22Rv1 (cell line): ENCODE results near the gene MLLT10.
A peak's percentile ranks its signal among the peaks of the same experiment; 100 is the strongest.

Experiments
- H3K27ac ChIP-seq: fragments of 450-650 bp; 2 replicates; pipeline ENCODE4 v1.5.1; 2017
- ZFX ChIP-seq: fragments of 450-650 bp; IDR thresholded peaks from 2 replicates; pipeline ENCODE4 v1.6.1; 2017; ENCODE audit warnings: antibody characterized with exemption, borderline replicate concordance
- TF ChIP-seq, protein P1 (sequence below): fragments of 450-650 bp; IDR thresholded peaks from 2 replicates; pipeline ENCODE4 v1.5.1; 2017; ENCODE audit warnings: mild to moderate bottlenecking

MLLT10 gene

DNA sequence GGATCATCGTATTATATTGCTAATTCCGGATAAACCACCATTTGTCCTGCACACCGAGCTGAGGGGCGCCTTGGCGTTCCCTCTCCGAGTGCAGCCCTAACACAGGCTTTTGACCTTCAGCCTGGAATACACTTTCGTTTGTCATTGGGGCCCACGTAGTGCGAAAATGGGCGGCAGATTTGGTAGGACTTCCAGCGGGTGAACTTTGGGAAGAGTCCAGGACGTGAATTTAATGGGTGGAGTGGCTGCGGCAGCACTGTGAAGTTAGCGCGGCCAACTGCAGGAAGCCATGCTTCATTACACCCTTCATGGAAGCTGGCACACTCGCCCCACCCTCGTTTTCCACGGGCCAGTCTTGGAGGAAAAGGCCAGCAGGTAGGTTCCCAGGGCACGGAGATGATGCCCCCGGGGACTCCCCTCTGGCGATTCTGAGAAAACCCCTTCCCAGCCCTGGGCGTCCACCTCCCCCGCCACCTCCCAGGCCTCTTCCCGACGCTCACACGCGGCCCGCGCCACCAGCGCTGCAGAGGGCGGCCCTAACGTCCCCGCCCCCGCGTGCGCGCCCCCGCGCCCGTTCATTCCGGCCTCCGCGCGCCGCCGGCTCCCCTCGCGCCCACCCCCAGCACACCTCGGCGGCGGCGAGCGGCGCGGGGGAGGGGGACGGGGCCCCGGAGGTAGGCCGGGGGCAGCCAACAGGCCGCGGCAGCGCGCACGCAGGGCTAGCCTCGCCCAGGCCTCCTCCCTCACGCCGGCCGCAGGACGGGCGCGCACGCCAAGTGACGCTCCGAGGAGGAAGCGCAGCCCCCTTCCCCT is at the start of gene MLLT10:
MLLT10 (plus strand) TSS at position 766 of the 813 bp plus-strand sequence. CDS start 413 bp downstream, outside the sequence.
- peak within 1 kb of the TSS; percentile 99 for H3K27ac ChIP-seq
- TF ChIP-seq, protein P1, sequence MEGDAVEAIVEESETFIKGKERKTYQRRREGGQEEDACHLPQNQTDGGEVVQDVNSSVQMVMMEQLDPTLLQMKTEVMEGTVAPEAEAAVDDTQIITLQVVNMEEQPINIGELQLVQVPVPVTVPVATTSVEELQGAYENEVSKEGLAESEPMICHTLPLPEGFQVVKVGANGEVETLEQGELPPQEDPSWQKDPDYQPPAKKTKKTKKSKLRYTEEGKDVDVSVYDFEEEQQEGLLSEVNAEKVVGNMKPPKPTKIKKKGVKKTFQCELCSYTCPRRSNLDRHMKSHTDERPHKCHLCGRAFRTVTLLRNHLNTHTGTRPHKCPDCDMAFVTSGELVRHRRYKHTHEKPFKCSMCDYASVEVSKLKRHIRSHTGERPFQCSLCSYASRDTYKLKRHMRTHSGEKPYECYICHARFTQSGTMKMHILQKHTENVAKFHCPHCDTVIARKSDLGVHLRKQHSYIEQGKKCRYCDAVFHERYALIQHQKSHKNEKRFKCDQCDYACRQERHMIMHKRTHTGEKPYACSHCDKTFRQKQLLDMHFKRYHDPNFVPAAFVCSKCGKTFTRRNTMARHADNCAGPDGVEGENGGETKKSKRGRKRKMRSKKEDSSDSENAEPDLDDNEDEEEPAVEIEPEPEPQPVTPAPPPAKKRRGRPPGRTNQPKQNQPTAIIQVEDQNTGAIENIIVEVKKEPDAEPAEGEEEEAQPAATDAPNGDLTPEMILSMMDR: no peak
- TF ChIP-seq ZFX: no peak

DNA sequence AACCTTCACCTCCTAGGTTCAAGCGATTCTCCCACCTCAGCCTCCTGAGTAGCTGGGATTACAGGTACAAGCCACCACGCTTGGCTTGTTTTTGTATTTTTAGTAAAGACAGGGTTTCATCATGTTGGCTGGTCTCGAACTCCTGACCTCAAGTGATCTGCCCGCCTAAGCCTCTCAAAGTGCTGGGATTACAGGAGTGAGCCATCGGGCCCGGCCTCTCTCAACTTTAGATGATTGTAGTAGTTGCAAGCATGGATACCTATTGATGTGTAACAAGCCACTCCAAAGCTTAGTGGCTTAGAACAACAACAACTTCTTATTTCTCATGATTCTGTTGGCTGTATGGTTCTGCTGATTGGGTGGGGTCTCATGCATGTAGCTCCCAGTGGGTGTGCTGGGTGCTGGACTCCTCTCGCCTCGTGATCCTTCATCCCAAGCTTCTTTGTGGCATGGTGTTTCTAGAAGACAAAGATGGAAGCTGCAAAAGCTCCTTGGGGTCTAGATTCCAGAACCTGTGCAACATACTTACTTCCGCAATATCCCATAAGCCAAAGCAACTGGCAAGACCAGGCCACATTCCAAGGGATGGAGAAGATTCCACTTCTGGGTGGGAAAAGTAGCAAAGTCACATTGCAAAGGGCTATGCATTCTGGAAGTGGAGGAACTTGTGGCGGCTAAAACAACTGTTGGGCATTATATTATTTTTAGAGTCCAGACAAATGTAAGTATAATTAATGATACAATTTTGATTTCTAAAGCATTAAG is 46.4 kb upstream of the MLLT10 start:
- H3K27ac ChIP-seq: no peak overlapping the region
- TF ChIP-seq, protein P1: no peak

DNA sequence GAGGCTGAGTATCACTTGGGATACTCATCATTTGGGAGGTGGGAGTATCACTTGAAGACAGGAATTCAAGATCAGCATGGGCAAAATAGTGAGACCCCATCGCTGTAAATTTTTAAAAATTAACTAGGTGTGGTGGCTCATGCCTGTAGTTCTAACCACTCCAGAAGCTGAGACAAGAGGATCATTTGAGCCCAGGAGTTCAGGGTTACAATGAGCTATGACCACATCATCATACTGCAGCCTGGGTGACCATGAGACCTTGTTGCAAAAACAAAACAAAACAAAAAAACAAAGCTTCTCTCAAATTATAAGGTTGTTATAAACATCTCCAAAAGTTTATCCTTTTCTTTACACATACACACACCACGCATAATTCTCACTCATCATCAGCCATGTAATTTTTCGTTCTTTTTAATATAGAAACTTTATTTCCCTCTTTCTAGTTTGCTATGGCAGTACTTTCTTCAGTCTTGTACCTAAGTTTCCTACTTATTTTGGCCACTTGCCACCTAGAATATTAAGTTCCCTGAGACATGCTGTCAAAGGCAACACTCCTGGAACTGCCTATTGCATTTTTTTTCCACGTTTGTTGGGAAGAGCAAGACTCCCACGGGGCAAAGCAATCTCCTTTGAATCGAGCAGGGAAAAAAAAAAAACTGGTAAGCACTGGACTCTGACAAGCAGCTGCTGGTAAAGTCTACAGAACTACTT is 45.6 kb upstream of the MLLT10 start:
- no peak overlapping the region for H3K27ac ChIP-seq
- TF ChIP-seq, protein P1: no peak
- no peak for TF ChIP-seq ZFX

DNA sequence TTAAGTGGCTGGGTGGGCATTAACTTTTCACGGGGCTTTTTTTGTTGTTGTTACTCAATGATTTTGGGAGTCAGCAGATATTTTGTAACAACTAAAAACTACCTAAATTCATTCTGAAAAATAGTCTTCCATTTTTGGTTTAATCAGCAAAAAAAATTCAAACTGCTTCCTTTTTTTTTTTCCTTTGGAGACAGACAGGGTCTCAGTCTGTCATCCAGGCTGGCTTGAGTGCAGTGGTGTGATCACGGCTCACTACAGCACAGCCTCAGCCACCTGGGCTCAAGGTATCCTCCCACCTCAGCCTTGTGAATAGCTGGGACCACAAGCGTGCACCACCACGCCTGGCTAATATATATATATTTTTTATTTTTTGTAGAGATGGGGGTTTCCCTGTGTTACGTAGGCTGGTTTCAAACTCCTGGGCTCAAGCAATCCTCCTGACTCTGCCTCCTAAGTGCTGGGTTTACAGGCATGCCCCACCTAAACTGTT is 45.0 kb upstream of the MLLT10 start:
- TF ChIP-seq, protein P1: no peak
- no peak for TF ChIP-seq ZFX
- H3K27ac ChIP-seq: no peak overlapping the region

DNA sequence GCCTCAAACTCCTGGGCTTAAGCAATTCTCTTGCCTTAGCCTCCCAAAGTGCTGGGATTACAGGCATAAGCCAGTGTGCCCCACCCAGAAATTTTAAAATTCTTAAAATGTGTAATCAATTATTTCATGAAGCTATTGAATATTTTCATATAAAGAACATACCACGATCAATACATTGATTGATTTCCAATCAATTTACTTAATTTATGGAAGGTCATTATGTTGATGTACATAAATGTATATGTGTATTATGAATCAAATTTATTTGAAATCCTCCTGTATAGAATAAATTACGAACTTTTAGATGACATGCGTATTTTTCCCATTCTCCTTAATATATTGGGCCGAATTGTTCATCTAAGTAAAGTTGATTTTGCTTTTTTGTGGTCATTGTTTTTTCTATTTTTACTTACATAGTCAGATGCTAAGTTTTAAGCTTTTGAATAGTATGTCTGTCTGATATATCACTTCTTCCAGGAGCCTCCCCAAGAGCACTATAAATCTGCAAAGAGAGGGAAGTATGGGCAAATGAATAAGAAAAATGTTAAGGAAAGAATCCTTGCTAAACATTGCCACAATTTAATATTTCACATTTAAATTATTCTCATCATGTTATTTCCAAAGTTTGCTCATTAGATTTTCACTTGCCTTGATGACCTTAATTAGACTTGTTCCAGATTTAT is 43.9 kb upstream of the MLLT10 start:
- TF ChIP-seq ZFX: no peak
- TF ChIP-seq, protein P1: no peak
- no peak overlapping the region for H3K27ac ChIP-seq

DNA sequence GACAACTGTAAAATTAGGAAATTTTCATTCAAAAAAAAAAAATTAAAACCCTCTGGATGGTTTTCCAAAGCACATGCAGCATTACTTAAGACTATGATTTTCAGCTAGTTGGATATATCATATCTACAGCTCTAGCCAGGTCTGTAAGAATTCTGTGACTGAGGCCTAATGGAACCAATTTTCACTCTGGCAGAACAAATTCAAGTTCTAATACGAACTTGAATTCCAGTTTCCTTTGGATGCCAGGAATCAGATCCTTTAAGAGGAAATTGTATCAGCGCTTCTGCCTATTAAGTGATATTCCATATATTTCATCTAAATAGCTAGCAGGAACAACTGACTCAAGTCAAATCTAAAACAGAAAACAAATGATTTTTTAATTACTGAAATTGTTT is 43.3 kb upstream of the MLLT10 start:
- no peak overlapping the region for H3K27ac ChIP-seq
- TF ChIP-seq, protein P1: no peak
- TF ChIP-seq ZFX: no peak
